Stimulated activated CD4-positive, alpha-beta T cell treated with anti-CD3 and anti-CD28 coated beads, TNF-alpha, amount 100 ng/mL, for 4 hours (primary cell): ENCODE data around the gene ZHX3.
"Not testable (repeated sequence)": the region's sequence is repeated elsewhere in the genome, so short reads cannot be mapped to it uniquely, and the experiment has no call there.

ENCODE experiments used
- DNase-seq, 3 experiments: peaks; one replicate each; pipeline ENCODE4 v3.0.0-alpha.2; 2020; ENCODE audit warnings: low read depth in 3 of 3

The ZHX3 gene

GRCh38 chr20:41330941-41331340, 13.4 kb upstream of the ZHX3 start:
- no peak for DNase-seq

- no peak for DNase-seq
These were observed 12.8 kb upstream of the ZHX3 start for GRCh38 chr20:41330343-41330720.

GRCh38 chr20:41329435-41330342, 12.2 kb upstream of the ZHX3 start:
- DNase-seq = peak; percentile 37 to 48 (median 48)

- DNase-seq = no peak
These were observed 9.6 kb upstream of the ZHX3 start for GRCh38 chr20:41327178-41327577.

GRCh38 chr20:41320976-41321375, 3.4 kb upstream of the ZHX3 start:
- DNase-seq = no peak

- no peak for DNase-seq
These were observed 2.9 kb upstream of the ZHX3 start for GRCh38 chr20:41320441-41320840.

- DNase-seq = no peak
These were observed 729 bp upstream of the ZHX3 start for GRCh38 chr20:41318271-41318649.

GRCh38 chr20:41316602-41317545, 657 bp downstream of the ZHX3 start:
- peak; percentile 66 to 80 (median 69) for DNase-seq

- DNase-seq = no peak
These were observed 1.5 kb downstream of the ZHX3 start for GRCh38 chr20:41316051-41316450.

- DNase-seq = no peak
These were observed 3.1 kb downstream of the ZHX3 start for GRCh38 chr20:41314386-41314785.

GRCh38 chr20:41312009-41312408, 5.5 kb downstream of the ZHX3 start:
- DNase-seq = not testable (repeated sequence)

- DNase-seq = no peak
These were observed 7.7 kb downstream of the ZHX3 start for GRCh38 chr20:41309817-41310216.

GRCh38 chr20:41308726-41309413, 8.7 kb downstream of the ZHX3 start:
- DNase-seq = no peak

GRCh38 chr20:41308290-41308711, 9.2 kb downstream of the ZHX3 start:
- DNase-seq = no peak

GRCh38 chr20:41307021-41307420, 10.5 kb downstream of the ZHX3 start:
- DNase-seq = no peak

GRCh38 chr20:41306061-41306727, 11.3 kb downstream of the ZHX3 start:
- no peak for DNase-seq

GRCh38 chr20:41304424-41305079, 13.0 kb downstream of the ZHX3 start:
- no peak for DNase-seq

GRCh38 chr20:41304002-41304401, 13.5 kb downstream of the ZHX3 start:
- DNase-seq = no peak

- no peak for DNase-seq
These were observed 16.6 kb downstream of the ZHX3 start for GRCh38 chr20:41300886-41301285.

GRCh38 chr20:41300383-41300782, 17.1 kb downstream of the ZHX3 start:
- DNase-seq = no peak

GRCh38 chr20:41299899-41300298, 17.6 kb downstream of the ZHX3 start:
- no peak for DNase-seq
